ENCODE results near the gene CYFIP2.

CYFIP2 gene

DNA sequence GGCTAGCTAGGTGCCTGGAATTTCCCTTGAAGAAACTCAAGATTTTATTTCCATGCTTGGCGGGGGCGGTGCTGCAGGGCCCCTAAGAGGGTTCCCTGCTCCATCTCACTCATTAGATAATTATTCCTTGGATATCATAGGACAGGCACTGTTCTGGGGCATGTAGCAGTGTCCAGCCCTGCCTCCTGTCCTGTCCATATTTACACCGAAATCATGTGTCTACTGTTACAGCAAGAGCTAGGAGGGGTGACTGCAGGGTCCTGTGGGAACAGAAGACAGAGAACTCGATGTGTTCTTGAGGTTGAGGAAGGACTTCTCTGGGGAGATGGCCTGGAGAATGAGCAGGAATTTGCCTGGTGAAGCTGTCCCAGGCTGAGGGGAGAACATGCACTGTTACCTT lies 96.6 kb downstream of the CYFIP2 start:
- TF ChIP-seq PPARA (CRISPR knock-in tag; IDR thresholded peaks at IDR 0.05; ENCODE audit: borderline replicate concordance) (no peak), TCF4 (CRISPR knock-in tag; IDR thresholded peaks at IDR 0.05; ENCODE audit: borderline replicate concordance) (no peak), ZNF70 (CRISPR knock-in tag; IDR thresholded peaks at IDR 0.05) (no peak), CSDC2 (CRISPR knock-in tag; IDR thresholded peaks at IDR 0.05) (no peak), OSR1 (CRISPR knock-in tag; IDR thresholded peaks at IDR 0.05) (no peak), TOX (CRISPR knock-in tag; IDR thresholded peaks at IDR 0.05; ENCODE audit: borderline replicate concordance) (no peak)
- TF ChIP-seq, protein P1, sequence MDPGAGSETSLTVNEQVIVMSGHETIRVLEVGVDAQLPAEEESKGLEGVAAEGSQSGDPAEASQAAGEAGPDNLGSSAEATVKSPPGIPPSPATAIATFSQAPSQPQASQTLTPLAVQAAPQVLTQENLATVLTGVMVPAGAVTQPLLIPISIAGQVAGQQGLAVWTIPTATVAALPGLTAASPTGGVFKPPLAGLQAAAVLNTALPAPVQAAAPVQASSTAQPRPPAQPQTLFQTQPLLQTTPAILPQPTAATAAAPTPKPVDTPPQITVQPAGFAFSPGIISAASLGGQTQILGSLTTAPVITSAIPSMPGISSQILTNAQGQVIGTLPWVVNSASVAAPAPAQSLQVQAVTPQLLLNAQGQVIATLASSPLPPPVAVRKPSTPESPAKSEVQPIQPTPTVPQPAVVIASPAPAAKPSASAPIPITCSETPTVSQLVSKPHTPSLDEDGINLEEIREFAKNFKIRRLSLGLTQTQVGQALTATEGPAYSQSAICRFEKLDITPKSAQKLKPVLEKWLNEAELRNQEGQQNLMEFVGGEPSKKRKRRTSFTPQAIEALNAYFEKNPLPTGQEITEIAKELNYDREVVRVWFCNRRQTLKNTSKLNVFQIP (CRISPR knock-in tag; IDR thresholded peaks at IDR 0.05; ENCODE audit: borderline replicate concordance, low read depth) = no peak
- TF ChIP-seq, protein P2, sequence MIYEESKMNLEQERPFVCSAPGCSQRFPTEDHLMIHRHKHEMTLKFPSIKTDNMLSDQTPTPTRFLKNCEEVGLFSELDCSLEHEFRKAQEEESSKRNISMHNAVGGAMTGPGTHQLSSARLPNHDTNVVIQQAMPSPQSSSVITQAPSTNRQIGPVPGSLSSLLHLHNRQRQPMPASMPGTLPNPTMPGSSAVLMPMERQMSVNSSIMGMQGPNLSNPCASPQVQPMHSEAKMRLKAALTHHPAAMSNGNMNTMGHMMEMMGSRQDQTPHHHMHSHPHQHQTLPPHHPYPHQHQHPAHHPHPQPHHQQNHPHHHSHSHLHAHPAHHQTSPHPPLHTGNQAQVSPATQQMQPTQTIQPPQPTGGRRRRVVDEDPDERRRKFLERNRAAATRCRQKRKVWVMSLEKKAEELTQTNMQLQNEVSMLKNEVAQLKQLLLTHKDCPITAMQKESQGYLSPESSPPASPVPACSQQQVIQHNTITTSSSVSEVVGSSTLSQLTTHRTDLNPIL (CRISPR knock-in tag; IDR thresholded peaks at IDR 0.05; ENCODE audit: low read depth) = no peak
- ATAC-seq = no peak

DNA sequence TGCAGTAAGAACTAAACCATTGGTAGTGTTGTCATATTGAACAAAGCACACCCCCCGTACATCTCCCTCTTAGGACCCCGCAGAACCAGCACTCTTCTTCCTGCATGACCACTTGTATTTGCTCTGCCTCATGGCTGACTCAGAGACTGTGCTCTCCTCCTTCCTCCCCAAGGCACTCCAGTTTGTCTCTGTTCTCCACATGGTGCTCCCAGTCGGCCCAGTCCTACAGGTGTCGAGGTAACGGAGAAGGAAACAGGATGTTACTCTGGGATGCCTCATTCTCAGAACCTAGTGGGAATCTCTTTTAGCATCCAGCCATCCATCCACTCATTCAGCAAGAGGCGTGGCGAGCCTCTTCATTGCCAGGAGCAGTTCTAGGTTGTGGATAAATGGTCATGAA lies 97.1 kb downstream of the CYFIP2 start:
- no peak for ATAC-seq
- no peak for TF ChIP-seq ZC3H10 (CRISPR knock-in tag; IDR thresholded peaks at IDR 0.05)
- no peak for TF ChIP-seq CSDC2 (CRISPR knock-in tag; IDR thresholded peaks at IDR 0.05)
- no peak for TF ChIP-seq RARB (CRISPR knock-in tag; IDR thresholded peaks at IDR 0.05)
- TF ChIP-seq BACH2 (CRISPR knock-in tag; IDR thresholded peaks at IDR 0.05; ENCODE audit: borderline replicate concordance) = no peak
- no peak for TF ChIP-seq ZNF70 (CRISPR knock-in tag; IDR thresholded peaks at IDR 0.05)
- TF ChIP-seq, protein P3, sequence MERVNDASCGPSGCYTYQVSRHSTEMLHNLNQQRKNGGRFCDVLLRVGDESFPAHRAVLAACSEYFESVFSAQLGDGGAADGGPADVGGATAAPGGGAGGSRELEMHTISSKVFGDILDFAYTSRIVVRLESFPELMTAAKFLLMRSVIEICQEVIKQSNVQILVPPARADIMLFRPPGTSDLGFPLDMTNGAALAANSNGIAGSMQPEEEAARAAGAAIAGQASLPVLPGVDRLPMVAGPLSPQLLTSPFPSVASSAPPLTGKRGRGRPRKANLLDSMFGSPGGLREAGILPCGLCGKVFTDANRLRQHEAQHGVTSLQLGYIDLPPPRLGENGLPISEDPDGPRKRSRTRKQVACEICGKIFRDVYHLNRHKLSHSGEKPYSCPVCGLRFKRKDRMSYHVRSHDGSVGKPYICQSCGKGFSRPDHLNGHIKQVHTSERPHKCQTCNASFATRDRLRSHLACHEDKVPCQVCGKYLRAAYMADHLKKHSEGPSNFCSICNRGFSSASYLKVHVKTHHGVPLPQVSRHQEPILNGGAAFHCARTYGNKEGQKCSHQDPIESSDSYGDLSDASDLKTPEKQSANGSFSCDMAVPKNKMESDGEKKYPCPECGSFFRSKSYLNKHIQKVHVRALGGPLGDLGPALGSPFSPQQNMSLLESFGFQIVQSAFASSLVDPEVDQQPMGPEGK (CRISPR knock-in tag; IDR thresholded peaks at IDR 0.05; ENCODE audit: borderline replicate concordance) = no peak
- TF ChIP-seq ZNF565 (CRISPR knock-in tag; conservative IDR thresholded peaks at IDR 0.05; ENCODE audit: low read depth) = no peak
- no peak for TF ChIP-seq ZNF8 (CRISPR knock-in tag; IDR thresholded peaks at IDR 0.05)
- no peak for TF ChIP-seq ZFP3 (CRISPR knock-in tag; IDR thresholded peaks at IDR 0.05)
- TF ChIP-seq, protein P1 (CRISPR knock-in tag; IDR thresholded peaks at IDR 0.05; ENCODE audit: borderline replicate concordance, low read depth) = no peak
- no peak for TF ChIP-seq TOX (CRISPR knock-in tag; IDR thresholded peaks at IDR 0.05; ENCODE audit: borderline replicate concordance)
- TF ChIP-seq, protein P2 (CRISPR knock-in tag; IDR thresholded peaks at IDR 0.05; ENCODE audit: low read depth) = no peak
- TF ChIP-seq GLIS3 (CRISPR knock-in tag; IDR thresholded peaks at IDR 0.05) = no peak
- no peak for TF ChIP-seq SNAI2 (CRISPR knock-in tag; IDR thresholded peaks at IDR 0.05)
- no peak for TF ChIP-seq PPARA (CRISPR knock-in tag; IDR thresholded peaks at IDR 0.05; ENCODE audit: borderline replicate concordance)
- no peak for TF ChIP-seq OSR1 (CRISPR knock-in tag; IDR thresholded peaks at IDR 0.05)

DNA sequence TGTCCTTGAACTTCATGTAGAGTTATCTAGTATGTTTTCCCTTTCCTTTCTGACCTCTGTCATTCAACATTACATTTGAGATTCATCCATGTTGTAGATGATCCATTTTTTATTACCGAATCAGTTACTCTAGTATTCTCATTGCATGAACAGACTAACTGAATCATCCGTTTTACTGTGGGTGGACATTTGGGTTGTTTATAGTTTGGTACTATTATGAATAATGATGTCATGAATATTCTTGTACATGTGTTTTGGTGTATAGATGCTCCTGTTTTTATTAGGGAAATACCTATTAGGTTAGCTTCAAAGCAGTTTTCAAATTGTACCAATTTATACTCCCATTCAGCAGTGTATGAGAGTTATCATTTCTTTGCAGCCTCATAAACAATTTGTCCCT lies 99.8 kb downstream of the CYFIP2 start:
- no peak for ATAC-seq
- TF ChIP-seq, protein P1 (CRISPR knock-in tag; IDR thresholded peaks at IDR 0.05; ENCODE audit: borderline replicate concordance, low read depth) = no peak
- no peak for TF ChIP-seq TOX (CRISPR knock-in tag; IDR thresholded peaks at IDR 0.05; ENCODE audit: borderline replicate concordance)
- TF ChIP-seq ZNF565 (CRISPR knock-in tag; conservative IDR thresholded peaks at IDR 0.05; ENCODE audit: low read depth) = no peak
- TF ChIP-seq SNAI2 (CRISPR knock-in tag; IDR thresholded peaks at IDR 0.05) = no peak
- TF ChIP-seq, protein P3 (CRISPR knock-in tag; IDR thresholded peaks at IDR 0.05; ENCODE audit: borderline replicate concordance) = no peak
- no peak for TF ChIP-seq RARB (CRISPR knock-in tag; IDR thresholded peaks at IDR 0.05)
- TF ChIP-seq ZFP3 (CRISPR knock-in tag; IDR thresholded peaks at IDR 0.05) = no peak
- TF ChIP-seq ISL1 (CRISPR knock-in tag; IDR thresholded peaks at IDR 0.05) = no peak
- TF ChIP-seq ZNF70 (CRISPR knock-in tag; IDR thresholded peaks at IDR 0.05) = no peak
- no peak for TF ChIP-seq ZC3H10 (CRISPR knock-in tag; IDR thresholded peaks at IDR 0.05)
- no peak for TF ChIP-seq CSDC2 (CRISPR knock-in tag; IDR thresholded peaks at IDR 0.05)
- no peak for TF ChIP-seq PPARA (CRISPR knock-in tag; IDR thresholded peaks at IDR 0.05; ENCODE audit: borderline replicate concordance)
- TF ChIP-seq BACH2 (CRISPR knock-in tag; IDR thresholded peaks at IDR 0.05; ENCODE audit: borderline replicate concordance) = no peak
- no peak for TF ChIP-seq OSR1 (CRISPR knock-in tag; IDR thresholded peaks at IDR 0.05)
- TF ChIP-seq TCF4 (CRISPR knock-in tag; IDR thresholded peaks at IDR 0.05; ENCODE audit: borderline replicate concordance) = no peak
- no peak for TF ChIP-seq ARNTL (CRISPR knock-in tag; IDR thresholded peaks at IDR 0.05; ENCODE audit: borderline replicate concordance, low read depth)
- no peak for TF ChIP-seq ZFP30 (CRISPR knock-in tag; IDR thresholded peaks at IDR 0.05)
- TF ChIP-seq ZNF8 (CRISPR knock-in tag; IDR thresholded peaks at IDR 0.05) = no peak

All from SK-N-SH treated with all-trans-retinoic acid at 6 μM for 48 hours (cell line).